HepG2 (cell line): ENCODE data around the gene SLC4A11. TPM values are rescaled to one million over a fixed set of nuclear protein-coding genes. Genes with fewer than 3 reads are reported as not detected.

Source experiments
- CENPT ChIP-seq: sonication (generic); formaldehyde crosslinking; IDR thresholded peaks from 2 replicates; pipeline ENCODE4 v1.8.0; 2022; ENCODE audit warnings: low read depth, mild to moderate bottlenecking, moderate library complexity, missing genetic modification reagents
- EHMT2 ChIP-seq: fragments of 200-600 bp; sonication (generic); IDR thresholded peaks from 2 replicates; pipeline ENCODE4 v1.7.0; 2017; ENCODE audit warnings: antibody characterized with exemption, low read depth, low read length, borderline replicate concordance
- KDM3A ChIP-seq: IDR thresholded peaks from 2 replicates; pipeline ENCODE4 v1.6.1; 2018; ENCODE audit warnings: low read depth, missing compliant biosample characterization
- NFATC3 ChIP-seq: sonication (generic); formaldehyde crosslinking; IDR thresholded peaks from 2 replicates; pipeline ENCODE4 v1.5.1; 2020; ENCODE audit warnings: mild to moderate bottlenecking, missing genetic modification reagents
- SPEN ChIP-seq: sonication (generic); formaldehyde crosslinking; IDR thresholded peaks from 2 replicates; pipeline ENCODE4 v1.5.1; 2020; ENCODE audit warnings: low read depth, mild to moderate bottlenecking, missing genetic modification reagents
- STAT5B ChIP-seq: sonication (generic); formaldehyde crosslinking; IDR thresholded peaks from 2 replicates; pipeline ENCODE4 v1.4.0; 2020; ENCODE audit warnings: missing genetic modification reagents
- ZNF10 ChIP-seq: sonication (generic); formaldehyde crosslinking; IDR thresholded peaks from 2 replicates; pipeline ENCODE4 v1.4.0; 2020; ENCODE audit warnings: mild to moderate bottlenecking, low read depth, missing genetic modification reagents, borderline replicate concordance
- ZNF629 ChIP-seq: sonication (generic); formaldehyde crosslinking; conservative IDR thresholded peaks from 2 replicates; pipeline ENCODE4 v1.5.0; 2020; ENCODE audit warnings: missing genetic modification reagents
- ZNF788 ChIP-seq: sonication (generic); formaldehyde crosslinking; IDR thresholded peaks from 2 replicates; pipeline ENCODE4 v1.5.0; 2020; ENCODE audit warnings: mild to moderate bottlenecking, missing genetic modification reagents, borderline replicate concordance
- ZNF792 ChIP-seq: IDR thresholded peaks from 2 replicates; pipeline ENCODE4 v1.6.1; 2016
- polyA plus RNA-seq, 8 experiments: library from polyadenylated mRNA; depleted of rRNA in 3 of 8; stranded (reverse) in 7 of 8; unstranded in 1 of 8; fragments of >200 nt; fragmentation: Illumina TruSeq in 4 of 8; extraction: Trizol in 4 of 8; gene quantifications; 2 replicates each; pipeline versions ENCODE4 v1.2.1 to v1.2.3, GENCODE V29; 2011 to 2016; ENCODE audit warnings: low read depth in 4 of 8, missing spikeins in 1 of 8, mixed read lengths in 1 of 8; ENCODE audit not compliant: insufficient read depth in 1 of 8
- total RNA-seq, 5 experiments: library from RNA; depleted of rRNA; stranded (reverse); fragments of >200 nt; fragmentation: Illumina TruSeq; extraction: Trizol; gene quantifications; 2 replicates each; pipeline ENCODE4 v1.2.3, GENCODE V29; 2016; ENCODE audit warnings: low read depth in 1 of 5
- TF ChIP-seq, protein P1 (sequence below): IDR thresholded peaks from 2 replicates; pipeline ENCODE4 v1.6.1; 2016; ENCODE audit warnings: low read depth
- TF ChIP-seq, protein P2 (sequence below): fragments of 450-650 bp; IDR thresholded peaks from 2 replicates; pipeline ENCODE4 v1.6.1; 2016
- TF ChIP-seq, protein P3 (sequence below): sonication (generic); formaldehyde crosslinking; IDR thresholded peaks from 2 replicates; pipeline ENCODE4 v1.8.0; 2022; ENCODE audit warnings: missing genetic modification reagents, mild to moderate bottlenecking, borderline replicate concordance
- TF ChIP-seq, protein P4 (sequence below): sonication (generic); formaldehyde crosslinking; IDR thresholded peaks from 2 replicates; pipeline ENCODE4 v1.5.0; 2020; ENCODE audit warnings: mild to moderate bottlenecking, missing genetic modification reagents, borderline replicate concordance
- TF ChIP-seq, protein P5 (sequence below): IDR thresholded peaks from 2 replicates; pipeline ENCODE4 v1.6.1; 2016; ENCODE audit warnings: missing biosample characterization, missing genetic modification reagents, low read depth
- TF ChIP-seq, protein P6 (sequence below): sonication (generic); formaldehyde crosslinking; IDR thresholded peaks from 2 replicates; pipeline ENCODE4 v1.4.0; 2020; ENCODE audit warnings: mild to moderate bottlenecking, low read depth, missing genetic modification reagents

The SLC4A11 gene
- total and polyA plus RNA-seq, 2 of the 13 experiments (the other 11 are each of a cell fraction or from before 2014, with no cell fraction given): 3.9 to 27.0 TPM

DNA sequence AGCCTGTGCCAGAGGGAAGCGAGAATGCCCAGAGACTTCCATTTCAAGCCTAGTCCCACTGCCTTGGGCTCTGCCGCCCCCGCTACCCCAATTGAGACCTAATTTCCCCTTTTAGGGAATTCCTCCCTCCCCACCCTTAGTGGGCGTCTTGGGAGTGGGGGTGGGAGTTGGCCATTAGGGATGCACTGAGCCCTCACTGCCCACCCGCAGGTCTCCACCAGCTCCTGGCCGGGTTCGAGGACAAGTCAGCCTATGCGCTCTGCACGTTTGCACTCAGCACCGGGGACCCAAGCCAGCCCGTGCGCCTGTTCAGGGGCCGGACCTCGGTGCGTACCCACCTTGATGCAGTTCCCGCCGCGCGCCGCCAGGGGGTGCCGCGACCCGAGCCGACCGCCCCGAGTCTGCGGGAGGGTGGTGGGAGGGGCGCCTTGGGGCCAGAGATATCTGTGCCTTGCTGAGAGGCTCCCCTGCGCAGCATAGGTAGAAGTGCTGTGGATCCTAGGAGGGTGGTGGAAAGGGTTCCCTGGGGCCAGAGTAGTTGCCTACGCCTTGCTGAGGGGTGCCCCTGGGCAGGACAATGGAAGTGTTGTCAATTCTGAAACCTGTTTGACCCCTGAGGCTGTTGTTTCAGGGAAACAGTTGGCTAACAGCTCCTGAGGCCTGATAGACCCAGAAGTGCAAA lies 20.5 kb downstream of the SLC4A11 start (continued):
- TF ChIP-seq ZNF629 (CRISPR knock-in tag): 0 out of 2 replicates have a peak, but pooled peaks have one; percentile 25
- TF ChIP-seq SPEN: peak; percentile 72; the same call in 1 of the 2 replicates
- 0 out of 2 replicates have a peak, but pooled peaks have one; percentile 46 for TF ChIP-seq CENPT (CRISPR knock-in tag)
- TF ChIP-seq, protein P1, sequence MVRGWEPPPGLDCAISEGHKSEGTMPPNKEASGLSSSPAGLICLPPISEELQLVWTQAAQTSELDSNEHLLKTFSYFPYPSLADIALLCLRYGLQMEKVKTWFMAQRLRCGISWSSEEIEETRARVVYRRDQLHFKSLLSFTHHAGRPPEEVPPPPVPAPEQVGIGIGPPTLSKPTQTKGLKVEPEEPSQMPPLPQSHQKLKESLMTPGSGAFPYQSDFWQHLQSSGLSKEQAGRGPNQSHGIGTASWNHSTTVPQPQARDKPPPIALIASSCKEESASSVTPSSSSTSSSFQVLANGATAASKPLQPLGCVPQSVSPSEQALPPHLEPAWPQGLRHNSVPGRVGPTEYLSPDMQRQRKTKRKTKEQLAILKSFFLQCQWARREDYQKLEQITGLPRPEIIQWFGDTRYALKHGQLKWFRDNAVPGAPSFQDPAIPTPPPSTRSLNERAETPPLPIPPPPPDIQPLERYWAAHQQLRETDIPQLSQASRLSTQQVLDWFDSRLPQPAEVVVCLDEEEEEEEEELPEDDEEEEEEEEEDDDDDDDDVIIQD (CRISPR knock-in tag): peak; percentile 88
- peak; percentile 59; the same call in 1 of the 2 replicates for TF ChIP-seq STAT5B (CRISPR knock-in tag)
- TF ChIP-seq ZNF792 (CRISPR knock-in tag): peak; percentile 94
- TF ChIP-seq NFATC3 (CRISPR knock-in tag): peak; percentile 81; the same call in 1 of the 2 replicates
- peak; percentile 98; the same call in 1 of the 2 replicates for TF ChIP-seq ZNF788 (CRISPR knock-in tag)
- TF ChIP-seq EHMT2: no peak
- TF ChIP-seq, protein P2, sequence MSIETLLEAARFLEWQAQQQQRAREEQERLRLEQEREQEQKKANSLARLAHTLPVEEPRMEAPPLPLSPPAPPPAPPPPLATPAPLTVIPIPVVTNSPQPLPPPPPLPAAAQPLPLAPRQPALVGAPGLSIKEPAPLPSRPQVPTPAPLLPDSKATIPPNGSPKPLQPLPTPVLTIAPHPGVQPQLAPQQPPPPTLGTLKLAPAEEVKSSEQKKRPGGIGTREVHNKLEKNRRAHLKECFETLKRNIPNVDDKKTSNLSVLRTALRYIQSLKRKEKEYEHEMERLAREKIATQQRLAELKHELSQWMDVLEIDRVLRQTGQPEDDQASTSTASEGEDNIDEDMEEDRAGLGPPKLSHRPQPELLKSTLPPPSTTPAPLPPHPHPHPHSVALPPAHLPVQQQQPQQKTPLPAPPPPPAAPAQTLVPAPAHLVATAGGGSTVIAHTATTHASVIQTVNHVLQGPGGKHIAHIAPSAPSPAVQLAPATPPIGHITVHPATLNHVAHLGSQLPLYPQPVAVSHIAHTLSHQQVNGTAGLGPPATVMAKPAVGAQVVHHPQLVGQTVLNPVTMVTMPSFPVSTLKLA: no peak
- TF ChIP-seq, protein P3, sequence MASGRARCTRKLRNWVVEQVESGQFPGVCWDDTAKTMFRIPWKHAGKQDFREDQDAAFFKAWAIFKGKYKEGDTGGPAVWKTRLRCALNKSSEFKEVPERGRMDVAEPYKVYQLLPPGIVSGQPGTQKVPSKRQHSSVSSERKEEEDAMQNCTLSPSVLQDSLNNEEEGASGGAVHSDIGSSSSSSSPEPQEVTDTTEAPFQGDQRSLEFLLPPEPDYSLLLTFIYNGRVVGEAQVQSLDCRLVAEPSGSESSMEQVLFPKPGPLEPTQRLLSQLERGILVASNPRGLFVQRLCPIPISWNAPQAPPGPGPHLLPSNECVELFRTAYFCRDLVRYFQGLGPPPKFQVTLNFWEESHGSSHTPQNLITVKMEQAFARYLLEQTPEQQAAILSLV (CRISPR knock-in tag): peak; percentile 91; the same call in 1 of the 2 replicates
- TF ChIP-seq, protein P4, sequence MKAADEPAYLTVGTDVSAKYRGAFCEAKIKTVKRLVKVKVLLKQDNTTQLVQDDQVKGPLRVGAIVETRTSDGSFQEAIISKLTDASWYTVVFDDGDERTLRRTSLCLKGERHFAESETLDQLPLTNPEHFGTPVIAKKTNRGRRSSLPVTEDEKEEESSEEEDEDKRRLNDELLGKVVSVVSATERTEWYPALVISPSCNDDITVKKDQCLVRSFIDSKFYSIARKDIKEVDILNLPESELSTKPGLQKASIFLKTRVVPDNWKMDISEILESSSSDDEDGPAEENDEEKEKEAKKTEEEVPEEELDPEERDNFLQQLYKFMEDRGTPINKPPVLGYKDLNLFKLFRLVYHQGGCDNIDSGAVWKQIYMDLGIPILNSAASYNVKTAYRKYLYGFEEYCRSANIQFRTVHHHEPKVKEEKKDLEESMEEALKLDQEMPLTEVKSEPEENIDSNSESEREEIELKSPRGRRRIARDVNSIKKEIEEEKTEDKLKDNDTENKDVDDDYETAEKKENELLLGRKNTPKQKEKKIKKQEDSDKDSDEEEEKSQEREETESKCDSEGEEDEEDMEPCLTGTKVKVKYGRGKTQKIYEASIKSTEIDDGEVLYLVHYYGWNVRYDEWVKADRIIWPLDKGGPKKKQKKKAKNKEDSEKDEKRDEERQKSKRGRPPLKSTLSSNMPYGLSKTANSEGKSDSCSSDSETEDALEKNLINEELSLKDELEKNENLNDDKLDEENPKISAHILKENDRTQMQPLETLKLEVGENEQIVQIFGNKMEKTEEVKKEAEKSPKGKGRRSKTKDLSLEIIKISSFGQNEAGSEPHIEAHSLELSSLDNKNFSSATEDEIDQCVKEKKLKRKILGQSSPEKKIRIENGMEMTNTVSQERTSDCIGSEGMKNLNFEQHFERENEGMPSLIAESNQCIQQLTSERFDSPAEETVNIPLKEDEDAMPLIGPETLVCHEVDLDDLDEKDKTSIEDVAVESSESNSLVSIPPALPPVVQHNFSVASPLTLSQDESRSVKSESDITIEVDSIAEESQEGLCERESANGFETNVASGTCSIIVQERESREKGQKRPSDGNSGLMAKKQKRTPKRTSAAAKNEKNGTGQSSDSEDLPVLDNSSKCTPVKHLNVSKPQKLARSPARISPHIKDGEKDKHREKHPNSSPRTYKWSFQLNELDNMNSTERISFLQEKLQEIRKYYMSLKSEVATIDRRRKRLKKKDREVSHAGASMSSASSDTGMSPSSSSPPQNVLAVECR (CRISPR knock-in tag): peak; percentile 69; the same call in 1 of the 2 replicates
- no peak for TF ChIP-seq ZNF10 (CRISPR knock-in tag)
- TF ChIP-seq KDM3A (CRISPR knock-in tag): peak; percentile 99
- TF ChIP-seq, protein P5, sequence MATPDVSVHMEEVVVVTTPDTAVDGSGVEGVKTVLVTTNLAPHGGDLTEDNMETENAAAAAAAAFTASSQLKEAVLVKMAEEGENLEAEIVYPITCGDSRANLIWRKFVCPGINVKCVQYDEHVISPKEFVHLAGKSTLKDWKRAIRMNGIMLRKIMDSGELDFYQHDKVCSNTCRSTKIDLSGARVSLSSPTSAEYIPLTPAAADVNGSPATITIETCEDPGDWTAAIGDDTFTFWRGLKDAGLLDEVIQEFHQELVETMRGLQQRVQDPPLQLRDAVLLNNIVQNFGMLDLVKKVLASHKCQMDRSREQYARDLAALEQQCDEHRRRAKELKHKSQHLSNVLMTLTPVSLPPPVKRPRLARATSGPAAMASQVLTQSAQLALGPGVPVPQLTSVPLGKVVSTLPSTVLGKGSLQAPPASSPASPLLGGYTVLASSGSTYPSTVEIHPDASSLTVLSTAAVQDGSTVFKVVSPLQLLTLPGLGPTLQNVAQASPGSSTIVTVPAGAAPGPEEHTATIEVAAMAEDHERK: no peak
- TF ChIP-seq, protein P6, sequence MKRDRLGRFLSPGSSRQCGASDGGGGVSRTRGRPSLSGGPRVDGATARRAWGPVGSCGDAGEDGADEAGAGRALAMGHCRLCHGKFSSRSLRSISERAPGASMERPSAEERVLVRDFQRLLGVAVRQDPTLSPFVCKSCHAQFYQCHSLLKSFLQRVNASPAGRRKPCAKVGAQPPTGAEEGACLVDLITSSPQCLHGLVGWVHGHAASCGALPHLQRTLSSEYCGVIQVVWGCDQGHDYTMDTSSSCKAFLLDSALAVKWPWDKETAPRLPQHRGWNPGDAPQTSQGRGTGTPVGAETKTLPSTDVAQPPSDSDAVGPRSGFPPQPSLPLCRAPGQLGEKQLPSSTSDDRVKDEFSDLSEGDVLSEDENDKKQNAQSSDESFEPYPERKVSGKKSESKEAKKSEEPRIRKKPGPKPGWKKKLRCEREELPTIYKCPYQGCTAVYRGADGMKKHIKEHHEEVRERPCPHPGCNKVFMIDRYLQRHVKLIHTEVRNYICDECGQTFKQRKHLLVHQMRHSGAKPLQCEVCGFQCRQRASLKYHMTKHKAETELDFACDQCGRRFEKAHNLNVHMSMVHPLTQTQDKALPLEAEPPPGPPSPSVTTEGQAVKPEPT (CRISPR knock-in tag): peak; percentile 91
